LNCaP clone FGC (cell line): ENCODE data around the gene CHI3L2.

Experiments used
- DNase-seq: peaks from one replicate; pipeline ENCODE4 v3.0.0-alpha.2; 2011; ENCODE audit warnings: low read depth
- H3K4me3 ChIP-seq: 2 replicates; pipeline ENCODE4 v1.5.1; 2011; ENCODE audit warnings: mild to moderate bottlenecking, low read depth, low read length, control low read depth
- TF ChIP-seq, protein P1 (sequence below): IDR thresholded peaks from 2 replicates; pipeline ENCODE4 v1.5.1; 2012; ENCODE audit warnings: mild to moderate bottlenecking; ENCODE audit not compliant: control insufficient read depth, insufficient read depth; ENCODE audit errors: extremely low read depth

CHI3L2 gene

DNA sequence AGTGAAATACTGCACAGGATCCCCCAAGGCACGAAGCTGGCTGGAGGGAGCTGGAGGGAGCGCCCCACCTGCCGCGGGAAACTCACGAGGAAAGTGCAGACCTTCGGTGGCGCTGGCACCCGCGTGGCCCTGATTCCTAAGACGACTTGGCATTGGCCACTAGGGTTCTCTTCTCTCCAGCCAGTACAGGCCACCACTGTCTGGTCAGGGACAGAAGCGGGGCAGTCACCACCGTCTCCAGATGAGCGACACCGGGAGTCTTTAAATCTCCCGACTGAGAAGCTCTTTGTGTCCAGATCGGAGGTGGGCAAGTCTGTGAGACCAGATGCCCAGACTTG lies 43.9 kb downstream of the CHI3L2 start:
- DNase-seq = no peak
- no peak overlapping the region for H3K4me3 ChIP-seq

DNA sequence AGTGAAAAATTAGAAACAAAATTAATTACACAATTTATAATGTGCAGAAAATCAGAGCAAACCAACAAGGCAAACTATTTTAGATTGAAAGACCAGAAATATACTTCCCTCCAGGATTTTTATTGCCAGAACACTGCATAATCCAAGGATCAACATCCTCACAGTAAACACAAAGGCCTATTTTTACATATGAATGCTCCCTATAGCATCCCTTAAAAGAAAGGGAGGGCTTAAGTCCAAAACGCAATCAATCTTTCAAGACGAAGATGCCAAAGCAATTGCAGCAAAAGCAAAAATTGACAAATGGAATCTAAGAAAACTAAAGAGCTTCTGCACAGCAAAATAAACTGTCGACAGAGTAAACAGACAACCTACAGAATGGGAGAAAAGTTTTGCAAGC lies 44.6 kb downstream of the CHI3L2 start:
- TF ChIP-seq, protein P1, sequence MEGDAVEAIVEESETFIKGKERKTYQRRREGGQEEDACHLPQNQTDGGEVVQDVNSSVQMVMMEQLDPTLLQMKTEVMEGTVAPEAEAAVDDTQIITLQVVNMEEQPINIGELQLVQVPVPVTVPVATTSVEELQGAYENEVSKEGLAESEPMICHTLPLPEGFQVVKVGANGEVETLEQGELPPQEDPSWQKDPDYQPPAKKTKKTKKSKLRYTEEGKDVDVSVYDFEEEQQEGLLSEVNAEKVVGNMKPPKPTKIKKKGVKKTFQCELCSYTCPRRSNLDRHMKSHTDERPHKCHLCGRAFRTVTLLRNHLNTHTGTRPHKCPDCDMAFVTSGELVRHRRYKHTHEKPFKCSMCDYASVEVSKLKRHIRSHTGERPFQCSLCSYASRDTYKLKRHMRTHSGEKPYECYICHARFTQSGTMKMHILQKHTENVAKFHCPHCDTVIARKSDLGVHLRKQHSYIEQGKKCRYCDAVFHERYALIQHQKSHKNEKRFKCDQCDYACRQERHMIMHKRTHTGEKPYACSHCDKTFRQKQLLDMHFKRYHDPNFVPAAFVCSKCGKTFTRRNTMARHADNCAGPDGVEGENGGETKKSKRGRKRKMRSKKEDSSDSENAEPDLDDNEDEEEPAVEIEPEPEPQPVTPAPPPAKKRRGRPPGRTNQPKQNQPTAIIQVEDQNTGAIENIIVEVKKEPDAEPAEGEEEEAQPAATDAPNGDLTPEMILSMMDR = no peak
- no peak for DNase-seq
- H3K4me3 ChIP-seq = no peak overlapping the region

More for the DNA sequence above, 43.9 kb downstream of the CHI3L2 start:
- TF ChIP-seq, protein P1 = no peak

DNA sequence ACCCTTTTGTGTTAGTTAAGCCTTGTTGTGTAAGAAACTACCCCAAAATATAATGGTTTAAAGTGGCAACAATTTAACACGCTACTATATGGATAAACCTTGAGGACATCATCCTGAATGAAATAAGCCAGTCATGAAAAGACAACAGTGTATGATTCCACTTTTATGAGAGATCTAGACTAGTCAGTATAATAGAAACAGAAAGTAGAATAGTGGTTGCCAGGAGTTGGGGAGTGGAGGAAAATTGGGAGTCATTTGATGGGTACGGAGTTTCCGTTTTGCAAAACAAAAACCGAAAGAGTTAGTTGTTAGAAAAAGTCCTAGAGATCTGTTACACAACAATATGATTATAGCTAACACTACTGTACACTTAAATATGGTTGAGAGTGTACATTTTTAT lies 47.1 kb downstream of the CHI3L2 start:
- TF ChIP-seq, protein P1 = no peak
- no peak for DNase-seq
- H3K4me3 ChIP-seq = no peak overlapping the region

DNA sequence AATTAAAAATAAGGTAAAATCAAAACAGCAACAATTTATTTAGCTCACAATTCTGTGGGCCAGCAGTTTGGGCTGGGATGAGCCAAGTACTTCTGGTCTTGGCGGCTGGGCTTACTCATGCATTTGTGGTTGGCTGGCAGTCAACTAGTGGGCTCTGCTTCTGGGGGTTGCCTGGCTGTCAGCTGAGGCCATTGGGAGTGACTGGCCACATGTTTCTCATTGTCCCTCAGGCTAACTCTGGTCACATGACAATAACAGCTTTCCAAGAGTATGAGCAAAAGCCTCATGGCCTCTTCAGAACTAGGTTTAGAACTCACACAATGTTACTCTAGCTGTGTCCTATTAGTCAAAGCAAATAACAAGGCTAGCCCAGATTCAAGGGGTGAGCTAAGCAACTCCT lies 47.6 kb downstream of the CHI3L2 start:
- H3K4me3 ChIP-seq = no peak overlapping the region
- TF ChIP-seq, protein P1 = no peak
- DNase-seq = no peak

DNA sequence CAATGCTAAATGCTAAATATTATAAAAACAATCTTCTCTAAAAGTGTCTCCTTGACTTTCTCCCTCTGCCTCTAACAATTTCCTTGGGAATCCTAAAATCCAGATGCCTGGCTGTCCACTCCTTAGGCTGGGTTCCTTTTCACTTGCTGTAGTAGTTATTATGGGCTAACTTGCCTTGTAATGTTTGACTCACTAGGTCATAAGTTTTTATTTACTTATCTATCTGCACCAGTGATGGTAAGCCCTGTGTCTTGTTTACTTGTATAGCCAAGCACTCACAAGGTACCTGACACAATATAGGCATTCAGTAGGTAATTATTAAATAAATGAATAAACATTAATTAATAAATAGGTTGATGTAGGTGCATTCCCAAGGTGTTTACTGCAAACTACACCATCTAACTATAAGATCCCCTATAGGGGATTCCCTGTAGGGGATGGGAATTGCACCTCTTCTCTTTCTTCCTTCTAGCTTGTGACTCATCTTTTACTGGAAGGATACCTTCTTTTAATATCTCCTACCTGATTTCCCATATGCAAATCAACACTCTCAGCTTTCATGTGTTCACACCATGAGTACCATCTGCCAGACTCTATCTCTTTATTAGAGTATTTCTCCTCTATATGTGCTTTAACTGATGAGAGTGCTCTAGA lies 48.4 kb downstream of the CHI3L2 start:
- TF ChIP-seq, protein P1 = no peak
- no peak overlapping the region for H3K4me3 ChIP-seq
- no peak for DNase-seq

DNA sequence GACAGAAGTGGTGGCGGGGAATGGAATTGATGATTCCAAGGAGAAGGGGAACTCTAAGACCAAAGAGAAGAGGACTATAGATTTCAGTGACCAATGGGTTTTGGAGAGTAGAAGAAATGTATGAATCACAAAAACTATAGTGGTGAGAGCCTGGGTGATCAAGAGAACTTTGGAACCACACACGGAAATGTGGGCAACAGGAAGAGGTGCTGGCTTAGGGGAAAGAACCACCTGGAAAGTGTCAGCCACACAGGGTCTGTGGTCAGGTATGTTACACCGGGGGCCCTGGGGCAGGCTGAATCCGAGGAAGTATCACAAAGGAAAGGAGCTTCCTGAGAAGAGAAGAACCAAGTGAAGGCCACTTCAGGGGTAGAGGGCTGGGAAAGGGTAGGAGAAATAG lies 51.6 kb downstream of the CHI3L2 start:
- no peak for DNase-seq
- TF ChIP-seq, protein P1 = no peak

DNA sequence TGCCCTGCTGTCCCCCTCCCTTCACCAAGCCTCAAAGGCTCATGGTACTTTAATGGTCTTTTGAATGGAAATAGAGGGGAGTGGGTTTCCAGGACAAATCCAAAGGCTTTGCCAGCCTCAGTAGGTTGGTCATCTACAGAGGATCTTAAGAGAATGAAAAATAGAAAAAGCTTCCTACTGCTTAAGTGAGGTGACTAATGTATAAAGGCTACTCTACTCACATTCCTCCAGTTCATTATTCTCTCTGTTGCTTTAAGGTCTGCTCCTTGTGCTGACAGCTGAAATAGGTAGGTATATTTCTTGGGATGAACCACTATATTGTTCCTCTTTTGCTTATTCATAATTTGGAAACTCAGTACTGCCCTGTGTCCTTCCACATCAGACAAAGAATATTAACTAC lies 52.8 kb downstream of the CHI3L2 start:
- TF ChIP-seq, protein P1 = no peak
- DNase-seq = no peak
- no peak overlapping the region for H3K4me3 ChIP-seq

More for the DNA sequence above, 51.6 kb downstream of the CHI3L2 start:
- H3K4me3 ChIP-seq = no peak overlapping the region
